Measurements from ENCODE around the gene HIVEP3. TPM values are rescaled to one million over a fixed set of nuclear protein-coding genes. Genes with fewer than 3 reads are reported as not detected.

The HIVEP3 gene
- total and polyA plus RNA-seq, 2 donors, result 2.8 to 3.1 TPM

GRCh38 chr1:41682149-41682548 is 236.6 kb downstream of the HIVEP3 start:
- no peak overlapping the region for H3K4me3 ChIP-seq (ENCODE audit: low read depth, low read length)
- no peak overlapping the region for H3K27ac ChIP-seq (ENCODE audit: low read depth)
- no peaks in the 10 kb centered on the region for H3K4me1 ChIP-seq (ENCODE audit: insufficient read depth)
- DNase-seq (ENCODE audit: extremely low spot score), result no peak
- 94% methylated on average over 5 of the region's 5 CpGs for WGBS
- H3K36me3 ChIP-seq (ENCODE audit: insufficient read depth), result no peaks in the 10 kb centered on the region

DNA sequence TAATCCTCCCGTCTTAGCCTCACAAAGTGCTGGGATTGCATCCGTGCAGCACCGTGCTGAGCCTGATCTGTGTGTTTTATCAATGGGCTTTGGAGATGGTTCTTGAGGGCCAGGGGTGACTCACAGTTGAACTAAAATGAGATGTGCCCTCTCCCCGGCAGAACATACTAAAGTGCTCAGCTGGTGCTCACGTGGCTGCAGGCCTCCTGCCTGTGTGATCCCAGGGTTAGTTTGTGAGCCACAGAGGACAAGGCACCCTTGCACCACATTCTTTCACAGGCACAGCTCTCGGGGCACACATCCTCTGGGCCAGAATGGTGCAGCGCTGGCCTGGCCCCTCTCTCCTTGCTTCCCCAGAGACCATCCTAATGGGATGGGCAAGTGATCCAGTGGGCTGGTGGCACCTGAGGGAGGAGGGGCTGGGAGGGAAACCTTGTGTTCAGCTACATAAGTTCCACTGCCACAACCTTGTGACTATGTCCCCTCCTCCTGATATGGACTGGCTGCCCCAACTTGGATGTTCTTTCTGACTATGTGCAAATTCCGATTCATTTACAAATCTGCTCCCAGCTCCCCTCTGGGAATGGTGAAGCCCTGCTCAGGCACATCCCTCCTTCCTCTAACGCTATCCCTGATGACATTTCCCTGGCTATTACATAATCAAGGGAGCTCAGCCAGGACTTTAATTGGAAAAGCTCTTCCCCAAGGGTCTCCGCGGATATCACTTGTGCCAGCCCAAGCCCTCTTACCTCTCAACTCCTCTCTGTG is 237.2 kb downstream of the HIVEP3 start:
- Histone ChIP-seq H3K36me3 (ENCODE audit: insufficient read depth) (no peaks in the 10 kb centered on the region), H3K4me3 (ENCODE audit: low read depth, low read length) (no peak overlapping the region), H3K27ac (ENCODE audit: low read depth) (no peak overlapping the region), H3K4me1 (ENCODE audit: insufficient read depth) (no peaks in the 10 kb centered on the region)
- 73% methylated on average over 11 of the region's 11 CpGs for WGBS
- DNase-seq (ENCODE audit: extremely low spot score), result no peak

GRCh38 chr1:41679994-41680393 is 238.7 kb downstream of the HIVEP3 start:
- Histone ChIP-seq H3K27ac (ENCODE audit: low read depth) (no peak overlapping the region), H3K36me3 (ENCODE audit: insufficient read depth) (no peaks in the 10 kb centered on the region), H3K4me1 (ENCODE audit: insufficient read depth) (no peaks in the 10 kb centered on the region), H3K4me3 (ENCODE audit: low read depth, low read length) (no peak overlapping the region)
- WGBS, result 98% methylated on average over 1 of the region's 1 CpG
- DNase-seq (ENCODE audit: extremely low spot score), result no peak

- H3K4me1 ChIP-seq (ENCODE audit: insufficient read depth), result no peaks in the 10 kb centered on the region
- no peak for DNase-seq (ENCODE audit: extremely low spot score)
- no peaks in the 10 kb centered on the region for H3K36me3 ChIP-seq (ENCODE audit: insufficient read depth)
- WGBS, result 94% methylated on average over 1 of the region's 1 CpG
- H3K27ac ChIP-seq (ENCODE audit: low read depth), result no peak overlapping the region
- H3K4me3 ChIP-seq (ENCODE audit: low read depth, low read length), result no peak overlapping the region
Measured at GRCh38 chr1:41679531-41679930, 239.2 kb downstream of the HIVEP3 start.

GRCh38 chr1:41678111-41678878 is 240.4 kb downstream of the HIVEP3 start:
- no peaks in the 10 kb centered on the region for H3K36me3 ChIP-seq (ENCODE audit: insufficient read depth)
- H3K27ac ChIP-seq (ENCODE audit: low read depth), result no peak overlapping the region
- no peak for DNase-seq (ENCODE audit: extremely low spot score)
- no peak overlapping the region for H3K4me3 ChIP-seq (ENCODE audit: low read depth, low read length)
- WGBS, result 55% methylated on average over 13 of the region's 13 CpGs
- no peaks in the 10 kb centered on the region for H3K4me1 ChIP-seq (ENCODE audit: insufficient read depth)

DNA sequence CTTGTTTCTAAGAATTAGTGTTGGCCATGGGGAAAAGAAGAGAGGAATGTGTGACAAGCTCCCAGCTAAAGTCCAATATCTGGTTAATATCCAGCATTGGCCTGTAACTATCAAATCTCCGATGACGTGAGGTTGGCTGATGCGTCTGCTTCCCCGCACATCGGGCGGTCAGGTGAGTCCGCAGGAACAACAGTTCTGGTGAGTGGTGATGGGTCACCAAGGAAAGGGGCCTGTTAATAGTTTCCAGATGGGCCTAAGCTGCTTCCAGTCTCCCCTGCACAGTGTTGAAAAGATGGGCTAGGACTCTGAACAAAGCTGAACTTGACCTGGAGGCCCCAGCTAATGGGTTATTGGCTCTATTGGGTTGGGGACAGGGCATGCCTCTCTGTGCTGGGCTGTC is 241.1 kb downstream of the HIVEP3 start:
- DNase-seq (ENCODE audit: extremely low spot score), result no peak
- Histone ChIP-seq H3K27ac (ENCODE audit: low read depth) (no peak overlapping the region), H3K4me1 (ENCODE audit: insufficient read depth) (no peaks in the 10 kb centered on the region), H3K36me3 (ENCODE audit: insufficient read depth) (no peaks in the 10 kb centered on the region), H3K4me3 (ENCODE audit: low read depth, low read length) (no peak overlapping the region)
- 88% methylated on average over 7 of the region's 7 CpGs for WGBS

DNA sequence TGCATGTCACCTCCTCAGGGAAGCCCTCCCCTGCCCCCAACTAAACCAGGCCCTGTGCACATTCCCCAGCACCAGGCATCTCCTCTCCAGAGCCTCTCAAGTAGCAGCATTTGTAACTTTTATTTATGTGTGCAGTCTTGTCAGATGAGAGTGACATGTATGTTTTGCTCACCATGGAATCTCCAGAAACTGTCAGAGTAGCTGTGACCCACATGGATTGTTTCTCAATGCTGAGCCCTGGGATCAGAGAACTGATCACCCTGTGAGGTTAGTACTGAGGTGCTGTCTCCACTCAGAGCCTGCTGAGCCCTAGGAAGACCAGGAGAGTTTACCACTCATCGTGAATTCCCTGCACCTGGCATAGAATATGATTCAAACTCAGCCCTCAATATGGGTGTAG is 243.3 kb downstream of the HIVEP3 start:
- no peak for DNase-seq (ENCODE audit: extremely low spot score)
- Histone ChIP-seq H3K36me3 (ENCODE audit: insufficient read depth) (no peaks in the 10 kb centered on the region), H3K4me3 (ENCODE audit: low read depth, low read length) (no peak overlapping the region), H3K27ac (ENCODE audit: low read depth) (no peak overlapping the region), H3K4me1 (ENCODE audit: insufficient read depth) (no peaks in the 10 kb centered on the region)
- WGBS, result 92% methylated on average over 1 of the region's 1 CpG

DNA sequence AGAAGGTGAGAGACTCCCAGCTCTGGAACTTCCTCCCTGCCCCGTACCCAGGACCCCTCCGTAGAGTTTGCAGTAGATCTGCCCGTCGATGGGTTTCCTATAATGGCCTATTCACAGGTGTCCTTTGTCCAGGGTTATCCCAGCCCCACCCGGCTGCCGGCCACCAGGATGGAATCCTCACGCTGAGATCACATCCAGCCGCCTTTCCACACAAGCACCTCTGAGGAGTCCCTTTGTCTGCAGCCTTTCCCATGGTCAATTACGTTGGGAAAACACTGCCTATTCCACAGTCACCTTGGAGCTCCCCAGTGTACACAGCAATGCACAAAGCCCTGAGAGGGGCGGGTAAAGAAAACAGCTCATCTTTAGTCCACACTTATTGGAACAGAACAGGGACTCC is 244.2 kb downstream of the HIVEP3 start:
- Histone ChIP-seq H3K36me3 (ENCODE audit: insufficient read depth) (no peaks in the 10 kb centered on the region), H3K4me1 (ENCODE audit: insufficient read depth) (no peaks in the 10 kb centered on the region), H3K4me3 (ENCODE audit: low read depth, low read length) (no peak overlapping the region), H3K27ac (ENCODE audit: low read depth) (no peak overlapping the region)
- no peak for DNase-seq (ENCODE audit: extremely low spot score)
- WGBS, result 80% methylated on average over 10 of the region's 10 CpGs

DNA sequence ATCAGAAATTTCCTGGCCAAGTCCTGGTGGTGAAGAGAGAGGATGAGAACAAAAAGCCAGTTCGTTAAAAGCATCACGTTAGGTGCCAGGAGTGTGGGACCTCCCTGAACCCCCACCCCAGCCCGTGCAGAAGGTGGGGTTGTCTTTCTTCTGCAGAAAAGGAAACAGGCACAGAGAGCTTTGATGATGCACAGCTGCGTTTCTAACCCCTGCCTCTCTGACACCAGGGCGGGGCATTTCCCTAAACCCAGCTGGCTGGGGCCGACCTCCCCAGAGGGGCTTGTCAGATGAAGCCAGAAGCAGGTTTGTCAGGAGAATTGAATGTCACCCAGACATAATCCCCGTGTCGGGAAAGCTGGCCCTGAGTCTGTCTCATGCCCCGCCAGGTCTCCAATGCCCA is 244.9 kb downstream of the HIVEP3 start:
- 50% methylated on average over 9 of the region's 9 CpGs for whole genome bisulfite sequencing
- H3K4me3 ChIP-seq (ENCODE audit: low read depth, low read length), result no peak overlapping the region
- no peak overlapping the region for H3K27ac ChIP-seq (ENCODE audit: low read depth)
- no peaks in the 10 kb centered on the region for H3K4me1 ChIP-seq (ENCODE audit: insufficient read depth)
- DNase-seq (ENCODE audit: extremely low spot score), result no peak
- H3K36me3 ChIP-seq (ENCODE audit: insufficient read depth), result no peaks in the 10 kb centered on the region

DNA sequence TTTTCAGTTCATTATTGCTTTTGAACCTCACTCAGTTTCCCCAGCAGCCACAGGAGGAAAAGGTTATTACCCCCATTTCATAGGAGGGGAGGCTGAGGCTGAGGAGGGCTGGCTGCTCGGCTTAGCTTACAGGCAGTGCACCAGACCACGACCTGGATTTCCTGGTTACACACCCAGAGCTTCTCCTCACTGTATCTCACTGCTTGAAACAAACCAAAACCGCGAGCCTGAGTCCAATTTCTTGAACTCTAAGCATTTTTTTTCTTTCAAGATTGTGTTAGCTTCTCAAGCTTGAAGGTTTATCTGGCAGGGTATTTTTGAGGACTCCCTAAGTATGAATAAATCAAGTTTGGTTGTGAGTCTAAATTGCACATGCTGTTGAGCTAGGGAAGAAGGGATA is 245.3 kb downstream of the HIVEP3 start:
- WGBS, result 41% methylated on average over 4 of the region's 4 CpGs
- no peak overlapping the region for H3K27ac ChIP-seq (ENCODE audit: low read depth)
- H3K4me1 ChIP-seq (ENCODE audit: insufficient read depth), result no peaks in the 10 kb centered on the region
- H3K4me3 ChIP-seq (ENCODE audit: low read depth, low read length), result no peak overlapping the region
- no peak for DNase-seq (ENCODE audit: extremely low spot score)
- H3K36me3 ChIP-seq (ENCODE audit: insufficient read depth), result no peaks in the 10 kb centered on the region

DNA sequence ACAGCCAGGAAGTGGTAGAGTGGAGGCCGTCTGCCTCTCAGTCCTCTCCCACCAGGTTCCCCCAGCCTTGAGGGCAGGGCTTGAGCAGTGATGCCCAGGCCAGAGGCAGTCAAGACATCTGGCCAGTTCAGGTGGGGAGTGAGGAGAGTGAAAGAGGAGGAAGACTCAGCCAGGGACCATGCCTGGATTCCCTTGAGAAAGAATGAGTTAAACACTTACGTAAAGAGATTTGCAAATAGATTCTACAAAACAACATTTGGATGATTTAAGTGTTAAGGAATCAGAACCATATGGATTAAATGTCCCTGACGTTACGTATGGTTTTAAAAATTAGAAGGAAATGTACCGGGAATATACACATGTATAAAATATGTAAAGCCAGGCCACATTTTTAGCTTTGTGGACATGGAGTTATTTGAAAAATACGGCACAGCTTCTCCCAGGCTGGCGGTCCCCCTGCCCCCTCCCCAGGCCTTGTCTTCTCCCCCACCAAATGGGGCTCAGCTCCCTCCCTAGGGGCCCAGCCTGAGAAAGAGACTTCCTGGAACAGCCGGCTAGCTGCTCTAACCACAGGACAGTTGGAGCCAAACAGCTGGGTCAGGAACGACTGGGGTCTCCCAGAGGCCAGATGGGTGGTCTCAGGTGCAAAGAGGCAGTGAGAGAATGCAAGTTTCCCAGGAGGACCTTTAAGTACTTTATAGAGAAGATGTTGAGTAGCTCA is 245.9 kb downstream of the HIVEP3 start:
- WGBS, result 69% methylated on average over 9 of the region's 9 CpGs
- H3K36me3 ChIP-seq (ENCODE audit: insufficient read depth), result no peaks in the 10 kb centered on the region
- H3K4me3 ChIP-seq (ENCODE audit: low read depth, low read length), result no peak overlapping the region
- no peaks in the 10 kb centered on the region for H3K4me1 ChIP-seq (ENCODE audit: insufficient read depth)
- no peak for DNase-seq (ENCODE audit: extremely low spot score)
- H3K27ac ChIP-seq (ENCODE audit: low read depth), result no peak overlapping the region

- no peaks in the 10 kb centered on the region for H3K36me3 ChIP-seq (ENCODE audit: insufficient read depth)
- H3K4me3 ChIP-seq (ENCODE audit: low read depth, low read length), result no peak overlapping the region
- H3K4me1 ChIP-seq (ENCODE audit: insufficient read depth), result no peaks in the 10 kb centered on the region
- no peak for DNase-seq (ENCODE audit: extremely low spot score)
- 72% methylated on average over 4 of the region's 4 CpGs for WGBS
- no peak overlapping the region for H3K27ac ChIP-seq (ENCODE audit: low read depth)
Measured at GRCh38 chr1:41672173-41672572, 246.5 kb downstream of the HIVEP3 start.

DNA sequence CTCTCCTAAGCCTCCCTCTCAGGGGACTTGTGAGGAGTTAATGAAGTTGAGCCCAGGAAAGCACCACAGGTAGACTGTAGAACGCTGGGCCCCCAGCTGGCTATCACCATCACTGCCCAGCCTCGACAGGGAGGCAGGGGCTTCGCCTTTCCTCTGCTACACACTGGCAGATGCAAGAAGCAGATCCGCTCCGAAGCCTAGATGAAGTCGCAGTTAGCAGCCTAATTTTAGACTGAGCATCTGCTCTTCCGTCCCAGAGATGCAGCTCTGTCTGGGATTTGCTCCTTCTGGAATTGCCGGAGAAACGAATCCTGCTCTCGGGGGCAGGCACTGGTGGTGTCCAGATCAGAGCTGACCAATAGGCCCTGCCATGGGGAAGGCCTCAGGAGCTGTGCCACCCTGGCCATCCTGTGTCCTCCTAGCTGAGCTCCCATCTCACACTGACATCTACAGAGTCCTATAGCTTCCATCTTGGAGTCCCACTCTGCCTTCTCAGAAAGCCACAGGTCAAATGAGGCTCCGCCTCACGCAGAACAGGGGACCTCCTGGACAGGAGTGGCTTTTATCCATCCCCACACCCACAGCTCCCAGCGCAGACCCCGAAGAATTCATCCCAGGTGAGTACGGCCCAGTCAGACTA is 247.5 kb downstream of the HIVEP3 start:
- no peaks in the 10 kb centered on the region for H3K4me1 ChIP-seq (ENCODE audit: insufficient read depth)
- DNase-seq (ENCODE audit: extremely low spot score), result no peak
- H3K36me3 ChIP-seq (ENCODE audit: insufficient read depth), result no peaks in the 10 kb centered on the region
- H3K27ac ChIP-seq (ENCODE audit: low read depth), result no peak overlapping the region
- WGBS, result 96% methylated on average over 15 of the region's 15 CpGs
- H3K4me3 ChIP-seq (ENCODE audit: low read depth, low read length), result no peak overlapping the region

Measured in urinary bladder (tissue), 4 donors.